Type B pancreatic cell (in vitro differentiated cells): ENCODE data around the gene CDC14B. TPM values are rescaled to one million over a fixed set of nuclear protein-coding genes. Genes with fewer than 3 reads are reported as not detected.

ENCODE experiments used
- DNase-seq: peaks from one replicate; pipeline ENCODE4 v3.0.0; 2021; ENCODE audit warnings: mixed read lengths; ENCODE audit not compliant: unreplicated experiment; ENCODE audit errors: extremely low spot score
- H3K27ac Mint-ChIP-seq: 2 replicates; pipeline ENCODE4 v1.8.0; 2021; ENCODE audit warnings: mild to moderate bottlenecking, mixed read lengths
- H3K27me3 Mint-ChIP-seq: 2 replicates; pipeline ENCODE4 v1.8.0; 2021; ENCODE audit warnings: mixed read lengths
- H3K36me3 Mint-ChIP-seq: 2 replicates; pipeline ENCODE4 v1.8.0; 2021; ENCODE audit warnings: mixed read lengths
- H3K4me1 Mint-ChIP-seq: one replicate; pipeline ENCODE4 v1.8.0; 2021; ENCODE audit warnings: mixed read lengths; ENCODE audit not compliant: unreplicated experiment
- H3K4me3 Mint-ChIP-seq: 2 replicates; pipeline ENCODE4 v1.8.0; 2021; ENCODE audit warnings: mild to moderate bottlenecking, mixed read lengths
- H3K9me3 Mint-ChIP-seq: 2 replicates; pipeline ENCODE4 v1.8.0; 2021; ENCODE audit warnings: mixed read lengths
- total RNA-seq: library from RNA; stranded (reverse); gene quantifications from 2 replicates; pipeline ENCODE4 v1.2.1, GENCODE V29; 2021; ENCODE audit warnings: low replicate concordance
- TF ChIP-seq, protein P1 (sequence below): fragments of 200-600 bp; sonication (generic); conservative IDR thresholded peaks from 2 replicates; pipeline ENCODE4 v1.5.0; 2021; ENCODE audit warnings: antibody characterized with exemption, mild to moderate bottlenecking

The CDC14B gene
- total RNA-seq, 1 donor from 2014 or later, result 24.8 TPM

DNA sequence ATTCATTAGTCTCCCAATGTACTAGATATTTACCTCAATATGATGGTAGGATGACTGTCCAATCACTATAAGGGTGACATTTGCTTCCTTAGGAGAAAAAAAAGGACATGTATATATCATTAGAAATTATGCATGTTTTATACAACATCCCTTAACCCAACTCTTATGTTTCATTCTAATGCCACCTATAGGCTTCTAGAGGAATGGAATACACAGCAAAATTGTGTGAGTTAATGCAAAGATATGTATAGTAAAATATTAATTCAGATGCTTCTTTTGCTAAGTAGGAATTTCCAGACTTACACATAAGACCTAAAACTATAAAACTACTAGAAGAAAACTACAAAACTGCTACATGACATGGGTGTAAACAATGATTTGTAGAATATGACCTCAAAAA is 32.0 kb upstream of the CDC14B start:
- peaks cover 6% of the 10 kb centered on the region for H3K4me1 Mint-ChIP-seq
- H3K36me3 Mint-ChIP-seq, result peaks cover 8% of the 10 kb centered on the region
- TF ChIP-seq, protein P1, sequence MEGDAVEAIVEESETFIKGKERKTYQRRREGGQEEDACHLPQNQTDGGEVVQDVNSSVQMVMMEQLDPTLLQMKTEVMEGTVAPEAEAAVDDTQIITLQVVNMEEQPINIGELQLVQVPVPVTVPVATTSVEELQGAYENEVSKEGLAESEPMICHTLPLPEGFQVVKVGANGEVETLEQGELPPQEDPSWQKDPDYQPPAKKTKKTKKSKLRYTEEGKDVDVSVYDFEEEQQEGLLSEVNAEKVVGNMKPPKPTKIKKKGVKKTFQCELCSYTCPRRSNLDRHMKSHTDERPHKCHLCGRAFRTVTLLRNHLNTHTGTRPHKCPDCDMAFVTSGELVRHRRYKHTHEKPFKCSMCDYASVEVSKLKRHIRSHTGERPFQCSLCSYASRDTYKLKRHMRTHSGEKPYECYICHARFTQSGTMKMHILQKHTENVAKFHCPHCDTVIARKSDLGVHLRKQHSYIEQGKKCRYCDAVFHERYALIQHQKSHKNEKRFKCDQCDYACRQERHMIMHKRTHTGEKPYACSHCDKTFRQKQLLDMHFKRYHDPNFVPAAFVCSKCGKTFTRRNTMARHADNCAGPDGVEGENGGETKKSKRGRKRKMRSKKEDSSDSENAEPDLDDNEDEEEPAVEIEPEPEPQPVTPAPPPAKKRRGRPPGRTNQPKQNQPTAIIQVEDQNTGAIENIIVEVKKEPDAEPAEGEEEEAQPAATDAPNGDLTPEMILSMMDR, result peak; percentile 71
- peak overlapping the region; percentile 7 for H3K27ac Mint-ChIP-seq
- no peaks in the 10 kb centered on the region for H3K27me3 Mint-ChIP-seq
- no peaks in the 10 kb centered on the region for H3K9me3 Mint-ChIP-seq
- H3K4me3 Mint-ChIP-seq, result peak overlapping the region; percentile 26
- no peak for DNase-seq

DNA sequence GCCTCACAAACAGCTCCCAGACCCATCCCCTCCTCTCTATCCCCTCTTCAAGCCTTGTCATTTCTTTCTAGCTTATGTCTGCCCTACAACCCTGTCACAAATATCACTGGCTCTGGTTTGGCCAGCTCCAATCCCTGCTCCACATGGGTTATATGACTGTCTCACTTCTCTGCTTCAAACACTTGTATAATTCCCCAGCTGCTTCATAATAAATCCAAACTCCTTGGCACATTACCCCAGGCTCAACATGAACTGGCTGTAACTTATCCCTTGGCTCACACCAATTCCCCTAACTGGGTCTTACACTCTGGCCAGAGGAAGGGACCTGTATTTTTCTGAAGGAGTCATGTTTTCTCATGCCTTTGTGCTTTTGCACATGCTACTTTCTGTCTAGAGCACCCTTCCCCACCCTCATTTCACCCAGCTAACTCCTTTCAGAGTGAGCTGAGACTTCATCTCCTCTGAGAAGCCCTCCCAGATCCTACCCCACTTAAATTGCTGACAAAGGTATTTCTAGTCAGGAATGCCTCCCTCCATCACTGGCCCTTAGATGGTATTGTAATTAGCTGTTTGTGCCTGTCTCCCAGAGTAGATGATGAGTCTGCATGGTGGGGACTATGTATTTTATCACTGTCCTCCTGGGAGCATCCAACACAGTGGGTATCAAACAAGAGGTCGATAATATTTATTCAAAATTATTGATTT is 30.1 kb upstream of the CDC14B start:
- no peak overlapping the region for H3K4me3 Mint-ChIP-seq
- H3K9me3 Mint-ChIP-seq, result no peaks in the 10 kb centered on the region
- DNase-seq, result no peak
- TF ChIP-seq, protein P1, result no peak
- no peak overlapping the region for H3K27ac Mint-ChIP-seq
- H3K4me1 Mint-ChIP-seq, result peaks cover 6% of the 10 kb centered on the region
- H3K27me3 Mint-ChIP-seq, result no peaks in the 10 kb centered on the region
- peaks cover 11% of the 10 kb centered on the region for H3K36me3 Mint-ChIP-seq

DNA sequence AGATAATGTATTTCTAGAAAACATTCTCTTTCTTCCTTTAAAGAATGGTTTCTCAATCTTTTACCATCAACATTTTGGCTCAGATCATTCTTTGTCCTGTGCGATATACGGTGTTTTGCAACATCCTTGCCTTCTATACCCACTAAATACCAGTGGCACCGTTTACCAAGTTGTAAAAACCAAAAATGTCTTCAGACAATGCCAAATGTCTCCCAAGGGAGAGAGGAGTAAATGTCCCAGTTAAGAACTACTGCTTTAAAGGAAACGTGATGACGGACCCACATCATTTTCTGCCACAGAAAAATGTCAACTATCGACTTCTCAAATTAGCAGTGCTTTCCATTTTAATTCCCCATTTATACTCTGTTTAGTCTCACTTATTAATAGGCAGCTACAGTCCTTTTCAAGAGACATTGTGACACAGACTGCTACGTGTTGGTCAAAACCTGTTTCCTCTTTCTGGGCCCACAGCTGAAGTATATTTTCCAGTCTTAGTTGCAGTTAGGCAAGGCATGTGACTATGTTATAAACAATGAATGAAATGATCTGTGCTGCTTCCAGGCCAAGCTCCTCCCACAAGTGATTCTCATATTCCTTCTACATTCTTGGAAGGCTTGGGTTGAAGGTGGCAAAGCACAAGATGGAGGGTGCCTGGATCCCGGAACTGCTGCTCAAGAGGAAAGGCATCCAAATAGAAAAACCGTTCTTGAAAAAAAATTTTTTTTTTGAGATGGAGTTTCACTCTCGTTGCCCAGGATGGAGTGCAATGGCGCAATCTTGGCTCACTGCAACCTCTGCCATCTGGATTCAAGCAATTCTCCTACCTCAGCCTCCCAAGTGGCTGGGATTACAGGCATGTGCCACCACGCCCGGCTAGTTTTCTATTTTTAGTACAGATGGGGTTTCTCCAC is 26.7 kb upstream of the CDC14B start:
- H3K27ac Mint-ChIP-seq, result no peak overlapping the region
- H3K36me3 Mint-ChIP-seq, result peaks cover 11% of the 10 kb centered on the region
- no peak overlapping the region for H3K4me3 Mint-ChIP-seq
- TF ChIP-seq, protein P1, result no peak
- DNase-seq, result no peak
- no peaks in the 10 kb centered on the region for H3K9me3 Mint-ChIP-seq
- no peaks in the 10 kb centered on the region for H3K4me1 Mint-ChIP-seq
- H3K27me3 Mint-ChIP-seq, result no peaks in the 10 kb centered on the region

DNA sequence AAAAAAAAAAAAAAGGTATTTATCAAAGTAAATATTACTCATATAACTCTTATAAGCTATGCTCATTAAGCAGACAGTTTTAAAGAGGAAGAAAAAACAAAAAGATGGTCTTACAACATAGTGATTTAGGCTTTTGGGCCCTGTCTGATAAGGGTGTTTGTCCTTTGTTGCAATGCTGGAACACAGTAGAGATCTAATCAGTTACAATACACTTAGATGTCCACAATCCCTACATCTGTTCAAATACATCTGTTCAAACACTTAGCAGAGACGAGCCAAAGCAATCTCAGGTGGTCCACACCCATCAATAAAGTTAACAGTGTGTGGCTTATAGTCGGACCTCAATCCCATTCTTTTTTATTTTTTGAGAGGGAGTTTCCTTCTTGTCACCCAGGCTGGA is 24.5 kb upstream of the CDC14B start:
- peaks cover 3% of the 10 kb centered on the region for H3K36me3 Mint-ChIP-seq
- DNase-seq, result no peak
- H3K9me3 Mint-ChIP-seq, result no peaks in the 10 kb centered on the region
- no peak overlapping the region for H3K27ac Mint-ChIP-seq
- no peak overlapping the region for H3K4me3 Mint-ChIP-seq
- no peaks in the 10 kb centered on the region for H3K27me3 Mint-ChIP-seq
- TF ChIP-seq, protein P1, result no peak
- no peaks in the 10 kb centered on the region for H3K4me1 Mint-ChIP-seq

DNA sequence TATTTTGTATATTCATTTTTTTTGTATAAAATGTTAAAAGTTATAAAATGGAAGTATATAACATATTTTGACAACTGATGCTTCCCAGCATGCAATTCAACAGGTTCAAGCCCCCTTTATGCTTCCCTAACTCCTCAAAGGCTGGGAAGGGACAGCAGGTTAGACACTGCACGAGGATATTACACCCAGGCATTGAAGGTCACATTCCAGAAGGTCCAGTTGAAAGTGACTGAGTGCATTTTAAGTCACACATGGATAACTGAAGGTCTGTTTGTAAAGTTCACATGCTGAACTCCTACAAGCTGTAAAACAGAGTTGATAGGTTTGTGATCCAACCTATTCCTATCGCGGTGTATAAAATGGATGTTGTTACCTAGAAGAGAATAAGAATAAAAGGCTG is 21.9 kb upstream of the CDC14B start:
- Mint-ChIP-seq H3K4me1 (no peaks in the 10 kb centered on the region), H3K9me3 (no peaks in the 10 kb centered on the region), H3K27ac (no peak overlapping the region), H3K4me3 (no peak overlapping the region), H3K36me3 (peaks cover 3% of the 10 kb centered on the region), H3K27me3 (no peaks in the 10 kb centered on the region)
- DNase-seq, result no peak
- TF ChIP-seq, protein P1, result no peak
